Vagina (tissue), 2 donors: ENCODE results near the gene PTPRD.

Experiments used
- POLR2A ChIP-seq, 2 donors: fragments of 450-650 bp; IDR thresholded peaks; one replicate each; pipeline ENCODE4 v1.6.1; 2017; ENCODE audit warnings: antibody characterized with exemption in 2 of 2, mild to moderate bottlenecking in 2 of 2, moderate library complexity in 2 of 2
- TF ChIP-seq, protein P1 (sequence below), 3 experiments: fragments of 450-650 bp in 2 of 3; fragments of 200-600 bp in 1 of 3; sonication (generic) in 1 of 3; IDR thresholded peaks; one replicate each; pipeline ENCODE4 v1.5.1; 2017 to 2019; ENCODE audit warnings: antibody characterized with exemption in 3 of 3, mild to moderate bottlenecking in 2 of 3, moderate library complexity in 2 of 3

DNA sequence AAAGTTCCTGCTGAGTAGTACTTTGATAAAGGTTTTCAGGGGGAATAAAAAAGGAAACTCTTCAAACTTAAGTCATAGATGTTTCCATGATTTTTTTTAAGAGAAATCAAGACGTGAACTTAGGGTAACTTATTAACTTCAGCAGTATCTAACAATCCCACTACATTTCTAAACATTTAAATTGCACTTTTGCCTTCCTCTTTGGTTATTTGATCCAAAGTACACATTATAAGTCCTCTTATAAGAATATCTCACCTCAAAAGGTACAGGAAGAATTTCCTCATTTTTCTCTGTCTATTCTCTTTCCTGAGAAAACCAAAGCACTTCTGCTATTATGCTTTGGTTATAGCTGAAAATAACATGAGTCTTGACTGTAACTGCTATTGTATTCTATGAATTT, 7.9 kb downstream of the PTPRD start:
- TF ChIP-seq, protein P1, sequence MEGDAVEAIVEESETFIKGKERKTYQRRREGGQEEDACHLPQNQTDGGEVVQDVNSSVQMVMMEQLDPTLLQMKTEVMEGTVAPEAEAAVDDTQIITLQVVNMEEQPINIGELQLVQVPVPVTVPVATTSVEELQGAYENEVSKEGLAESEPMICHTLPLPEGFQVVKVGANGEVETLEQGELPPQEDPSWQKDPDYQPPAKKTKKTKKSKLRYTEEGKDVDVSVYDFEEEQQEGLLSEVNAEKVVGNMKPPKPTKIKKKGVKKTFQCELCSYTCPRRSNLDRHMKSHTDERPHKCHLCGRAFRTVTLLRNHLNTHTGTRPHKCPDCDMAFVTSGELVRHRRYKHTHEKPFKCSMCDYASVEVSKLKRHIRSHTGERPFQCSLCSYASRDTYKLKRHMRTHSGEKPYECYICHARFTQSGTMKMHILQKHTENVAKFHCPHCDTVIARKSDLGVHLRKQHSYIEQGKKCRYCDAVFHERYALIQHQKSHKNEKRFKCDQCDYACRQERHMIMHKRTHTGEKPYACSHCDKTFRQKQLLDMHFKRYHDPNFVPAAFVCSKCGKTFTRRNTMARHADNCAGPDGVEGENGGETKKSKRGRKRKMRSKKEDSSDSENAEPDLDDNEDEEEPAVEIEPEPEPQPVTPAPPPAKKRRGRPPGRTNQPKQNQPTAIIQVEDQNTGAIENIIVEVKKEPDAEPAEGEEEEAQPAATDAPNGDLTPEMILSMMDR (IDR thresholded peaks at IDR 0.05), result no peak
- no peak for TF ChIP-seq POLR2A (IDR thresholded peaks at IDR 0.05)
